Amygdala (tissue), 56 donors: ENCODE data around the gene TCF7L1.
A peak's percentile ranks its signal among the peaks of the same experiment; 100 is the strongest.

Experiments
- DNase-seq, 56 donors: peaks; one replicate each; lab custom pipeline; 2025; lab: John Stamatoyannopoulos, UW

The TCF7L1 gene

GRCh38 chr2:85160966-85161960 is 28.1 kb downstream of the TCF7L1 start:
- no peak for DNase-seq

- DNase-seq = peak in 1 of 56 donors; percentile 1
These were observed 29.6 kb downstream of the TCF7L1 start for GRCh38 chr2:85162746-85163301.

GRCh38 chr2:85163675-85164074 is 30.5 kb downstream of the TCF7L1 start:
- DNase-seq = no peak

- DNase-seq = peak in 1 of 56 donors; percentile 2
These were observed 31.0 kb downstream of the TCF7L1 start for GRCh38 chr2:85164145-85164569.

- DNase-seq = no peak
These were observed 32.0 kb downstream of the TCF7L1 start for GRCh38 chr2:85165088-85165690.

GRCh38 chr2:85166021-85166420 is 32.8 kb downstream of the TCF7L1 start:
- DNase-seq = no peak

- no peak for DNase-seq
These were observed 34.3 kb downstream of the TCF7L1 start for GRCh38 chr2:85167479-85167878.

- DNase-seq = no peak
These were observed 35.8 kb downstream of the TCF7L1 start for GRCh38 chr2:85168942-85169341.

- DNase-seq = no peak
These were observed 36.4 kb downstream of the TCF7L1 start for GRCh38 chr2:85169581-85169980.

- no peak for DNase-seq
These were observed 37.8 kb downstream of the TCF7L1 start for GRCh38 chr2:85170938-85171475.

- DNase-seq = no peak
These were observed 38.7 kb downstream of the TCF7L1 start for GRCh38 chr2:85171916-85172315.

GRCh38 chr2:85173909-85174308 is 40.7 kb downstream of the TCF7L1 start:
- no peak for DNase-seq

GRCh38 chr2:85174943-85175342 is 41.8 kb downstream of the TCF7L1 start:
- DNase-seq = peak in 3 of 56 donors; percentile 2 to 9 (median 3)

GRCh38 chr2:85175369-85176299 is 42.4 kb downstream of the TCF7L1 start:
- DNase-seq = no peak

- no peak for DNase-seq
These were observed 44.0 kb downstream of the TCF7L1 start for GRCh38 chr2:85177031-85177824.

- no peak for DNase-seq
These were observed 45.0 kb downstream of the TCF7L1 start for GRCh38 chr2:85178154-85178553.

GRCh38 chr2:85178980-85179411 is 45.8 kb downstream of the TCF7L1 start:
- no peak for DNase-seq

- no peak for DNase-seq
These were observed 46.3 kb downstream of the TCF7L1 start for GRCh38 chr2:85179541-85179940.
